ENCODE measurements around the gene NWD2.

DNA sequence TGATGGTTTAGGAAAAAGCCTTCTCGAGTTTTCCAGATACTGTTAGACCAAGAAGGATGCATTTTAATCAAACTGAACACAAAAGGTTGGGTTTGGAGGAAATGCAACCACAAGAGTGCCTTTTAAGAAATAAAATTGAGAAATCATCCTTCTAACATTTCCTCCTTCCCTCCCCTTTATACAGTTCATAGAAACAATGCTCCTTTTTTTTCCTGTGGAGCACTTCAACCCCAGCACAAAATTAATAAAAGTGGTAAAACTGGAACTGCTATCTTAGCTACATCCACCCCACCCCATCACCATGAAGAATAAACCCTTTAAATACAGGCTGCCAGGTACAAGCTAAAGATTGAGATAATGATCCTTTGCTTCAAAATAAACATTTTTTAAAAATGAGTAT lies 230.5 kb downstream of the NWD2 start:
- TF ChIP-seq, protein P1, sequence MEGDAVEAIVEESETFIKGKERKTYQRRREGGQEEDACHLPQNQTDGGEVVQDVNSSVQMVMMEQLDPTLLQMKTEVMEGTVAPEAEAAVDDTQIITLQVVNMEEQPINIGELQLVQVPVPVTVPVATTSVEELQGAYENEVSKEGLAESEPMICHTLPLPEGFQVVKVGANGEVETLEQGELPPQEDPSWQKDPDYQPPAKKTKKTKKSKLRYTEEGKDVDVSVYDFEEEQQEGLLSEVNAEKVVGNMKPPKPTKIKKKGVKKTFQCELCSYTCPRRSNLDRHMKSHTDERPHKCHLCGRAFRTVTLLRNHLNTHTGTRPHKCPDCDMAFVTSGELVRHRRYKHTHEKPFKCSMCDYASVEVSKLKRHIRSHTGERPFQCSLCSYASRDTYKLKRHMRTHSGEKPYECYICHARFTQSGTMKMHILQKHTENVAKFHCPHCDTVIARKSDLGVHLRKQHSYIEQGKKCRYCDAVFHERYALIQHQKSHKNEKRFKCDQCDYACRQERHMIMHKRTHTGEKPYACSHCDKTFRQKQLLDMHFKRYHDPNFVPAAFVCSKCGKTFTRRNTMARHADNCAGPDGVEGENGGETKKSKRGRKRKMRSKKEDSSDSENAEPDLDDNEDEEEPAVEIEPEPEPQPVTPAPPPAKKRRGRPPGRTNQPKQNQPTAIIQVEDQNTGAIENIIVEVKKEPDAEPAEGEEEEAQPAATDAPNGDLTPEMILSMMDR (IDR thresholded peaks at IDR 0.05) = no peak
- TF ChIP-seq POLR2AphosphoS5 (IDR thresholded peaks at IDR 0.05) = no peak
